A549 (cell line): ENCODE measurements around the gene PLXNB2.

Experiments
- BHLHE40 ChIP-seq: IDR thresholded peaks from 2 replicates; pipeline ENCODE4 v1.6.1; 2012; ENCODE audit warnings: low read depth, low read length, inconsistent platforms
- EP300 ChIP-seq, 2 experiments: fragments of >200 bp; sonication (Bioruptor Twin); formaldehyde crosslinking; IDR thresholded peaks; 2 replicates in 1 of 2; 3 replicates in 1 of 2; pipeline ENCODE4 v1.6.1; 2016 to 2017
- GATA3 ChIP-seq: IDR thresholded peaks from 2 replicates; pipeline ENCODE4 v1.6.1; 2012; ENCODE audit warnings: borderline replicate concordance
- MYC ChIP-seq: IDR thresholded peaks from 2 replicates; pipeline ENCODE4 v1.6.1; 2012; ENCODE audit warnings: mild to moderate bottlenecking, inconsistent platforms, low read length, improper control_type of control experiment, borderline replicate concordance
- POLR2A ChIP-seq: IDR thresholded peaks from 2 replicates; pipeline ENCODE4 v1.6.1; 2012; ENCODE audit warnings: mild to moderate bottlenecking, low read length
- TF ChIP-seq, protein P1 (sequence below): fragments of >200 bp; sonication (Bioruptor Twin); formaldehyde crosslinking; IDR thresholded peaks from 3 replicates; pipeline ENCODE4 v1.5.1; 2016

DNA sequence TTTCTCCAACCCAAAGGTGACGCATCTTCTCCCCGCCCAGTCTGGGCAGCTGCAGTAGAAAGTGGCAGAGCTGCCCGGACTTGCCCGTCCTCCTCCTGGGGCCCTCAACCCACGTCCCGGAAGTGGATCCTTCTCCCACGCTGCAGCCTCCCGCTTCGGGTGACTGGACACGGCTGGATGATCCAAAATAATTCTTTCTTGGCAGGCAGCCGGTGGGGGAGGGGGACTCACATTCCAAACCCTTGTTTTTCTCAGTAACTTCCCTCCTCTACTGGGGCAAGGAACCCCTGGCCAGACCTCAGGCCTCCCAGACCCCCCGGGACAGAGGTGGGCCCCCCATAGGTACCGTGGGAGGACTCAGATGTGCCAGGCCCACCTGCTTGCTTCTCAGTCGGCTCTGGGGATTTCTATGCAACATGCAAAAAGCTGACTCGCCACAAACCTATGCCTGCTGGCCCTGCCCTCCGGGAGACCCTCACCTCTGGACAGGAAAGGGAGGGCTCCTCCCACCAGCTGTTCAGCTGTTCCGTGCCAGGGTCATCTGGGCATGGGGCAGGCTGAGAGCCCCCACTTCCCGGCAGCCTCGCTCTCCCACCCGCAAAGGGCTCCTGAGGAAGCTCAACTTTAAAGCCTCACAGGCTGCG lies 1.4 kb downstream of the PLXNB2 start:
- TF ChIP-seq, protein P1, sequence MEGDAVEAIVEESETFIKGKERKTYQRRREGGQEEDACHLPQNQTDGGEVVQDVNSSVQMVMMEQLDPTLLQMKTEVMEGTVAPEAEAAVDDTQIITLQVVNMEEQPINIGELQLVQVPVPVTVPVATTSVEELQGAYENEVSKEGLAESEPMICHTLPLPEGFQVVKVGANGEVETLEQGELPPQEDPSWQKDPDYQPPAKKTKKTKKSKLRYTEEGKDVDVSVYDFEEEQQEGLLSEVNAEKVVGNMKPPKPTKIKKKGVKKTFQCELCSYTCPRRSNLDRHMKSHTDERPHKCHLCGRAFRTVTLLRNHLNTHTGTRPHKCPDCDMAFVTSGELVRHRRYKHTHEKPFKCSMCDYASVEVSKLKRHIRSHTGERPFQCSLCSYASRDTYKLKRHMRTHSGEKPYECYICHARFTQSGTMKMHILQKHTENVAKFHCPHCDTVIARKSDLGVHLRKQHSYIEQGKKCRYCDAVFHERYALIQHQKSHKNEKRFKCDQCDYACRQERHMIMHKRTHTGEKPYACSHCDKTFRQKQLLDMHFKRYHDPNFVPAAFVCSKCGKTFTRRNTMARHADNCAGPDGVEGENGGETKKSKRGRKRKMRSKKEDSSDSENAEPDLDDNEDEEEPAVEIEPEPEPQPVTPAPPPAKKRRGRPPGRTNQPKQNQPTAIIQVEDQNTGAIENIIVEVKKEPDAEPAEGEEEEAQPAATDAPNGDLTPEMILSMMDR = no peak
- TF ChIP-seq POLR2A (peak; percentile 36), BHLHE40 (no peak), EP300 (IDR thresholded peaks at IDR 0.05) (no peak), GATA3 (no peak), MYC (no peak)
